Measurements from ENCODE around the gene MVB12B. TPM values are rescaled to one million over a fixed set of nuclear protein-coding genes. Genes with fewer than 3 reads are reported as not detected.

Gene MVB12B
- total and polyA plus RNA-seq, 2 of the 4 experiments (the other 2 are of a cell fraction), result 2.0 to 4.0 TPM

DNA sequence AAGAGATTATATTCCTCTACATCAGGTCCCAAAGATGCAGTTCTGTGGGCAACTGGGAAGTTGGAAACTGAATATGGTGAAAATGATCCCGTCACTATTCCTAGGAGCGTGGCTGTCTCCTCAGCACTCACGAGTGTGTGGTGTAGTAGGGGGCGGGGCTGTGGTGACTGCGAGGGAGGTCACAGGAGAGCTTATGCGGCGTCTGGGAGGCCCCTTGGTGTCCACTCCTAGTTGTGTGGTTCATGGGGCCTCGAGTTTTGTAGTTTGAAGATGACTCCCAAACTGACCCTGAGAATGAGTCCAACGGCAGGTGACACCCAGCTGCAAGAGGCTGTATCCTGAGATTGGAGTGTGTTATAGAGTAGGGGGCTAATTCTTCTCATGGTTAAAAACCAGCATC is 68.2 kb downstream of the MVB12B start:
- no peak overlapping the region for H2BK120ac ChIP-seq (ENCODE audit: low read depth, low read length)
- peak overlapping the region; percentile 21; the same call in 1 of the 2 replicates for H2AK5ac ChIP-seq (ENCODE audit: low read depth, low read length)
- no TSS peak for BruUV-seq (replicated peaks)
- no peak overlapping the region for H2AFZ ChIP-seq (replicated peaks; ENCODE audit: low read length, poor library complexity)
- no peak overlapping the region for H3K9ac ChIP-seq (ENCODE audit: low read depth, low read length)
- peaks cover 17% of the 10 kb centered on the region for H3K4me1 ChIP-seq (ENCODE audit: control insufficient read depth, insufficient read depth, low read length)
- no peaks in the 10 kb centered on the region for H3K9me3 ChIP-seq (ENCODE audit: control insufficient read depth, insufficient read depth, low read length)
- in situ Hi-C loops (cut with MboI; ENCODE audit: low sequenced_read_pairs) (loop anchor here (5.0 to 10.0 kb wide), 2 partner anchors 93 to 990 kb away; no protein-coding TSS in a partner anchor), intact Hi-C loops (cut with micrococcal nuclease) (loop anchor here (5.0 kb wide), 1 partner anchor 988 kb away; no protein-coding TSS in a partner anchor), dilution Hi-C loops (cut with HindIII; ENCODE audit: low sequenced_read_pairs, unreplicated experiment) (no loop called here)
- WGBS, 2 experiments (ENCODE audit: extremely low coverage in 2 of 2, insufficient read length in 1 of 2), result 90% methylated on average over 2 of the region's 9 CpGs; no CpG with 5 or more reads in 1 of the 2 experiments
- no peak overlapping the region for H4K91ac ChIP-seq (ENCODE audit: insufficient read depth, low read depth, low read length)
- no peak overlapping the region for H3K23ac ChIP-seq (ENCODE audit: low read depth, low read length)
- no peak overlapping the region for H4K5ac ChIP-seq (ENCODE audit: low read depth, low read length)
- CTCF ChIA-PET, result no interaction called here
- no peak for DNase-seq
- POLR2A ChIA-PET (ENCODE audit: unreplicated experiment), result no interaction called here
- H4K8ac ChIP-seq (ENCODE audit: low read depth in 2 of 2, low read length in 2 of 2), result no peak overlapping the region
- H2AK9ac ChIP-seq (replicated peaks; ENCODE audit: low read depth, low read length, poor library complexity), result no peak overlapping the region
- H2BK15ac ChIP-seq (ENCODE audit: low read depth, low read length), result no peak overlapping the region
- H3K27me3 ChIP-seq (ENCODE audit: control insufficient read depth, insufficient read depth, low read length), result no peaks in the 10 kb centered on the region
- H4K20me1 ChIP-seq (ENCODE audit: insufficient read depth, low read length), result no peaks in the 10 kb centered on the region
- peaks cover 15% of the 10 kb centered on the region; the same call in 1 of the 2 replicates for H3K9me1 ChIP-seq (ENCODE audit: insufficient read depth, low read length)
- H3K27ac ChIP-seq (ENCODE audit: insufficient read depth, low read length), result no peak overlapping the region
- no peak overlapping the region for H3K4me3 ChIP-seq (ENCODE audit: insufficient read depth, low read depth, low read length)
- no peak overlapping the region for H3K4ac ChIP-seq (ENCODE audit: low read depth, low read length)
- no peak overlapping the region for H3K4me2 ChIP-seq (ENCODE audit: low read depth, low read length)
- peaks cover 2% of the 10 kb centered on the region; the same call in 1 of the 2 replicates for H3K36me3 ChIP-seq (ENCODE audit: control insufficient read depth, insufficient read depth, low read length)
- no peak for ATAC-seq (ENCODE audit: low read depth)
- TF ChIP-seq RAD21 (IDR thresholded peaks at IDR 0.05; ENCODE audit: low read length), result no peak
- no peak for TF ChIP-seq SMC3 (IDR thresholded peaks at IDR 0.05; ENCODE audit: low read depth, low read length)
- TF ChIP-seq, protein P1, sequence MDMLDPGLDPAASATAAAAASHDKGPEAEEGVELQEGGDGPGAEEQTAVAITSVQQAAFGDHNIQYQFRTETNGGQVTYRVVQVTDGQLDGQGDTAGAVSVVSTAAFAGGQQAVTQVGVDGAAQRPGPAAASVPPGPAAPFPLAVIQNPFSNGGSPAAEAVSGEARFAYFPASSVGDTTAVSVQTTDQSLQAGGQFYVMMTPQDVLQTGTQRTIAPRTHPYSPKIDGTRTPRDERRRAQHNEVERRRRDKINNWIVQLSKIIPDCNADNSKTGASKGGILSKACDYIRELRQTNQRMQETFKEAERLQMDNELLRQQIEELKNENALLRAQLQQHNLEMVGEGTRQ (IDR thresholded peaks at IDR 0.05; ENCODE audit: low read depth, low read length), result no peak
- no peak for TF ChIP-seq MXI1 (IDR thresholded peaks at IDR 0.05; ENCODE audit: borderline replicate concordance, low read depth, low read length)
- TF ChIP-seq MAFK (IDR thresholded peaks at IDR 0.05; ENCODE audit: low read depth, low read length), result no peak
- no peak for TF ChIP-seq RCOR1 (IDR thresholded peaks at IDR 0.05; ENCODE audit: insufficient replicate concordance, low read length)
- no peak for TF ChIP-seq RFX5 (IDR thresholded peaks at IDR 0.05; ENCODE audit: low read depth, low read length)
- TF ChIP-seq, protein P2, sequence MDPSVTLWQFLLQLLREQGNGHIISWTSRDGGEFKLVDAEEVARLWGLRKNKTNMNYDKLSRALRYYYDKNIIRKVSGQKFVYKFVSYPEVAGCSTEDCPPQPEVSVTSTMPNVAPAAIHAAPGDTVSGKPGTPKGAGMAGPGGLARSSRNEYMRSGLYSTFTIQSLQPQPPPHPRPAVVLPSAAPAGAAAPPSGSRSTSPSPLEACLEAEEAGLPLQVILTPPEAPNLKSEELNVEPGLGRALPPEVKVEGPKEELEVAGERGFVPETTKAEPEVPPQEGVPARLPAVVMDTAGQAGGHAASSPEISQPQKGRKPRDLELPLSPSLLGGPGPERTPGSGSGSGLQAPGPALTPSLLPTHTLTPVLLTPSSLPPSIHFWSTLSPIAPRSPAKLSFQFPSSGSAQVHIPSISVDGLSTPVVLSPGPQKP (IDR thresholded peaks at IDR 0.05; ENCODE audit: borderline replicate concordance, low read depth, low read length), result no peak
- no peak overlapping the region for H3K18ac ChIP-seq (ENCODE audit: low read depth, low read length)
- no peak overlapping the region for H2BK5ac ChIP-seq (ENCODE audit: low read depth, low read length, poor library complexity, severe bottlenecking)
- no peak overlapping the region for H3K14ac ChIP-seq (replicated peaks; ENCODE audit: low read depth, low read length)
- no peaks in the 10 kb centered on the region for H3K79me1 ChIP-seq (ENCODE audit: low read depth in 1 of 2, low read length in 2 of 2)
- no peak overlapping the region for H3K56ac ChIP-seq (ENCODE audit: extremely low read depth, insufficient read depth, low read length)
- no peak overlapping the region for H2BK20ac ChIP-seq (ENCODE audit: low read depth, low read length)
